H9 (cell line): ENCODE measurements around the gene CDCA3. TPM values are rescaled to one million over a fixed set of nuclear protein-coding genes. Genes with fewer than 3 reads are reported as not detected.

Experiments used
- DNase-seq: peaks from one replicate; pipeline ENCODE4 v3.0.0-alpha.2; 2017
- H2AFZ ChIP-seq: one replicate; pipeline ENCODE4 v1.6.1; 2013; ENCODE audit warnings: mild to moderate bottlenecking, low read length, control low read depth, moderate library complexity
- H2AK5ac ChIP-seq: 2 replicates; pipeline ENCODE4 v1.6.1; 2013; ENCODE audit warnings: low read length, control low read depth, mixed read lengths; ENCODE audit not compliant: insufficient read length
- H2BK120ac ChIP-seq: one replicate; pipeline ENCODE4 v1.6.1; 2013; ENCODE audit warnings: low read depth, mild to moderate bottlenecking, low read length, control low read depth, inconsistent platforms; ENCODE audit not compliant: poor library complexity, severe bottlenecking
- H2BK12ac ChIP-seq: 2 replicates; pipeline ENCODE4 v1.6.1; 2013; ENCODE audit warnings: low read length, control low read depth, mixed read lengths, low read depth; ENCODE audit not compliant: insufficient read length
- H2BK15ac ChIP-seq: 2 replicates; pipeline ENCODE4 v1.6.1; 2013; ENCODE audit warnings: low read depth, low read length, control low read depth
- H2BK20ac ChIP-seq: one replicate; pipeline ENCODE4 v1.6.1; 2013; ENCODE audit warnings: low read depth, mild to moderate bottlenecking, low read length, control low read depth, inconsistent platforms; ENCODE audit not compliant: poor library complexity, severe bottlenecking
- H2BK5ac ChIP-seq: 2 replicates; pipeline ENCODE4 v1.6.1; 2013; ENCODE audit warnings: low read length, control low read depth, mixed read lengths; ENCODE audit not compliant: insufficient read length
- H3K14ac ChIP-seq: 2 replicates; pipeline ENCODE4 v1.6.1; 2013; ENCODE audit warnings: low read length, control low read depth; ENCODE audit not compliant: insufficient read depth
- H3K18ac ChIP-seq: 2 replicates; pipeline ENCODE4 v1.6.1; 2013; ENCODE audit warnings: low read depth, mild to moderate bottlenecking, mixed read lengths, low read length, control low read depth; ENCODE audit not compliant: insufficient read length
- H3K23ac ChIP-seq: 2 replicates; pipeline ENCODE4 v1.6.1; 2013; ENCODE audit warnings: low read length, control low read depth, mixed read lengths, low read depth; ENCODE audit not compliant: insufficient read length
- H3K23me2 ChIP-seq: 2 replicates; pipeline ENCODE4 v1.6.1; 2013; ENCODE audit warnings: low read depth, mild to moderate bottlenecking, mixed read lengths, low read length, control low read depth; ENCODE audit not compliant: insufficient read length, poor library complexity, severe bottlenecking
- H3K27ac ChIP-seq: 2 replicates; pipeline ENCODE4 v1.5.1; 2013; ENCODE audit warnings: low read length, control low read depth, mixed read lengths, low read depth; ENCODE audit not compliant: insufficient read length
- H3K27me3 ChIP-seq: 2 replicates; pipeline ENCODE4 v1.6.1; 2013; ENCODE audit warnings: low read length, control low read depth, inconsistent platforms; ENCODE audit not compliant: insufficient read depth
- H3K4ac ChIP-seq: 2 replicates; pipeline ENCODE4 v1.6.1; 2013; ENCODE audit warnings: low read depth, mild to moderate bottlenecking, control low read depth, inconsistent platforms, low read length, moderate library complexity
- H3K4me1 ChIP-seq: 2 replicates; pipeline ENCODE4 v1.6.1; 2013; ENCODE audit warnings: low read length, control low read depth, inconsistent platforms; ENCODE audit not compliant: insufficient read depth
- H3K4me2 ChIP-seq: 2 replicates; pipeline ENCODE4 v1.6.1; 2013; ENCODE audit warnings: low read length, control low read depth, mixed read lengths; ENCODE audit not compliant: insufficient read length, insufficient read depth
- H3K56ac ChIP-seq: 2 replicates; pipeline ENCODE4 v1.6.1; 2013; ENCODE audit warnings: low read depth, mild to moderate bottlenecking, mixed read lengths, low read length, control low read depth; ENCODE audit not compliant: insufficient read length
- H3K79me1 ChIP-seq: 2 replicates; pipeline ENCODE4 v1.6.1; 2013; ENCODE audit warnings: low read depth, mild to moderate bottlenecking, moderate library complexity, low read length, control low read depth, inconsistent platforms; ENCODE audit not compliant: insufficient read depth, poor library complexity, severe bottlenecking
- H3K79me2 ChIP-seq: 2 replicates; pipeline ENCODE4 v1.6.1; 2013; ENCODE audit warnings: low read length, control low read depth, inconsistent platforms; ENCODE audit not compliant: insufficient read depth
- H3K9ac ChIP-seq: 2 replicates; pipeline ENCODE4 v1.6.1; 2013; ENCODE audit warnings: low read length, control low read depth, mixed read lengths; ENCODE audit not compliant: insufficient read length; ENCODE audit errors: extremely low read depth
- H3K9me3 ChIP-seq: one replicate; pipeline ENCODE4 v1.6.1; 2013; ENCODE audit warnings: low read depth, low read length, inconsistent platforms; ENCODE audit not compliant: control insufficient read depth
- H3T11ph ChIP-seq: one replicate; pipeline ENCODE4 v1.6.1; 2013; ENCODE audit warnings: mild to moderate bottlenecking, low read length, control low read depth, inconsistent platforms
- H4K20me1 ChIP-seq: one replicate; pipeline ENCODE4 v1.6.1; 2013; ENCODE audit not compliant: control insufficient read depth, insufficient read length, insufficient read depth
- H4K5ac ChIP-seq: 2 replicates; pipeline ENCODE4 v1.6.1; 2013; ENCODE audit warnings: low read depth, mild to moderate bottlenecking, mixed read lengths, low read length, control low read depth; ENCODE audit not compliant: insufficient read length
- H4K8ac ChIP-seq: replicated peaks from 2 replicates; pipeline ENCODE4 v1.6.1; 2013; ENCODE audit warnings: low read length, control low read depth, mixed read lengths, low read depth; ENCODE audit not compliant: insufficient read length
- H4K91ac ChIP-seq: 2 replicates; pipeline ENCODE4 v1.6.1; 2013; ENCODE audit warnings: low read depth, mild to moderate bottlenecking, moderate library complexity, mixed read lengths, low read length, control low read depth; ENCODE audit not compliant: insufficient read length
- H3K27ac Mint-ChIP-seq, 3 experiments: 2 replicates in 2 of 3; 3 replicates in 1 of 3; pipeline ENCODE4 v1.8.0; 2020 to 2021; ENCODE audit warnings: mixed read lengths in 3 of 3, mild to moderate bottlenecking in 1 of 3, moderate library complexity in 1 of 3
- H3K27me3 Mint-ChIP-seq: 2 replicates; pipeline ENCODE4 v1.8.0; 2021; ENCODE audit warnings: low read depth, mild to moderate bottlenecking, moderate library complexity, mixed read lengths
- H3K36me3 Mint-ChIP-seq, 3 experiments: 2 replicates in 2 of 3; 3 replicates in 1 of 3; pipeline ENCODE4 v1.8.0; 2020 to 2021; ENCODE audit warnings: low read depth in 3 of 3, mixed read lengths in 3 of 3; ENCODE audit not compliant: insufficient read depth in 1 of 3
- H3K4me1 Mint-ChIP-seq, 2 experiments: 2 replicates each; pipeline ENCODE4 v1.8.0; 2020; ENCODE audit warnings: mixed read lengths in 2 of 2
- H3K4me3 Mint-ChIP-seq, 2 experiments: 2 replicates in 1 of 2; 3 replicates in 1 of 2; pipeline ENCODE4 v1.8.0; 2020 to 2021; ENCODE audit warnings: mild to moderate bottlenecking in 2 of 2, mixed read lengths in 2 of 2, moderate library complexity in 1 of 2
- H3K9me3 Mint-ChIP-seq, 2 experiments: 2 replicates in 1 of 2; 3 replicates in 1 of 2; pipeline ENCODE4 v1.8.0; 2020; ENCODE audit warnings: mild to moderate bottlenecking in 2 of 2, mixed read lengths in 2 of 2, moderate library complexity in 1 of 2
- WGBS: extraction: QIAGEN DNeasy Blood & Tissue Kit; methylation state at CpG from one replicate; pipeline ENCODE4 v1.1.7; 2013; ENCODE audit warnings: missing lambda C conversion rate, low lambda C conversion rate, mixed read lengths; ENCODE audit not compliant: insufficient read length; ENCODE audit errors: extremely low coverage; 5-methylcytosine and 5-hydroxymethylcytosine counted together
- total RNA-seq: library from RNA; stranded (reverse); gene quantifications from 2 replicates; pipeline ENCODE4 v1.2.1, GENCODE V29; 2021
- TF ChIP-seq, protein P1 (sequence below): fragments of 200-600 bp; sonication (generic); conservative IDR thresholded peaks from 3 replicates; pipeline ENCODE4 v1.8.0; 2021; ENCODE audit warnings: antibody characterized with exemption, mild to moderate bottlenecking

Gene CDCA3
- total RNA-seq, 1 experiment from 2014 or later = 45.1 TPM

GRCh38 chr12:6822426-6823135 is 28.5 kb downstream of the CDCA3 start:
- Histone ChIP-seq H3T11ph (no peak overlapping the region), H2AK5ac (no peak overlapping the region), H3K4me2 (peak overlapping the region; percentile 34), H3K4ac (no peak overlapping the region), H4K8ac (no peak overlapping the region), H2BK120ac (no peak overlapping the region), H3K14ac (no peak overlapping the region), H4K20me1 (peaks cover 4% of the 10 kb centered on the region), H3K23ac (no peak overlapping the region), H3K79me1 (no peaks in the 10 kb centered on the region), H3K56ac (no peak overlapping the region), H3K79me2 (no peaks in the 10 kb centered on the region), H4K5ac (no peak overlapping the region), H3K9me3 (no peaks in the 10 kb centered on the region), H3K27ac (no peak overlapping the region), H2BK15ac (no peak overlapping the region), H3K27me3 (peaks cover 4% of the 10 kb centered on the region; the same call in 1 of the 2 replicates), H4K91ac (no peak overlapping the region), H2AFZ (no peak overlapping the region), H3K23me2 (peaks cover 11% of the 10 kb centered on the region), H3K18ac (no peak overlapping the region), H2BK5ac (no peak overlapping the region), H2BK20ac (no peak overlapping the region), H2BK12ac (no peak overlapping the region), H3K9ac (no peak overlapping the region), H3K4me1 (peaks cover 10% of the 10 kb centered on the region; the same call in 1 of the 2 replicates)
- WGBS = no CpG with 5 or more reads among the region's 7 CpGs
- Mint-ChIP-seq H3K27me3 (peaks cover 62% of the 10 kb centered on the region), H3K36me3 (peaks cover 10 to 15% (median 10%) of the 10 kb centered on the region in 3 experiments; a peak in 6 of 7 replicates), H3K4me1 (peaks cover 71 to 82% of the 10 kb centered on the region in 2 experiments), H3K27ac (peak overlapping the region in 1 of 3 experiments; percentile 14; a peak in 2 of 7 replicates), H3K9me3 (peaks cover 0 to 2% of the 10 kb centered on the region in 2 experiments; a peak in 1 of 5 replicates), H3K4me3 (peak overlapping the region; percentile 73 to 85)
- TF ChIP-seq, protein P1, sequence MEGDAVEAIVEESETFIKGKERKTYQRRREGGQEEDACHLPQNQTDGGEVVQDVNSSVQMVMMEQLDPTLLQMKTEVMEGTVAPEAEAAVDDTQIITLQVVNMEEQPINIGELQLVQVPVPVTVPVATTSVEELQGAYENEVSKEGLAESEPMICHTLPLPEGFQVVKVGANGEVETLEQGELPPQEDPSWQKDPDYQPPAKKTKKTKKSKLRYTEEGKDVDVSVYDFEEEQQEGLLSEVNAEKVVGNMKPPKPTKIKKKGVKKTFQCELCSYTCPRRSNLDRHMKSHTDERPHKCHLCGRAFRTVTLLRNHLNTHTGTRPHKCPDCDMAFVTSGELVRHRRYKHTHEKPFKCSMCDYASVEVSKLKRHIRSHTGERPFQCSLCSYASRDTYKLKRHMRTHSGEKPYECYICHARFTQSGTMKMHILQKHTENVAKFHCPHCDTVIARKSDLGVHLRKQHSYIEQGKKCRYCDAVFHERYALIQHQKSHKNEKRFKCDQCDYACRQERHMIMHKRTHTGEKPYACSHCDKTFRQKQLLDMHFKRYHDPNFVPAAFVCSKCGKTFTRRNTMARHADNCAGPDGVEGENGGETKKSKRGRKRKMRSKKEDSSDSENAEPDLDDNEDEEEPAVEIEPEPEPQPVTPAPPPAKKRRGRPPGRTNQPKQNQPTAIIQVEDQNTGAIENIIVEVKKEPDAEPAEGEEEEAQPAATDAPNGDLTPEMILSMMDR = no peak
- DNase-seq = no peak
